Lower lobe of right lung (tissue), 2 donors: Measurements from ENCODE around the gene IL17RA. TPM values are rescaled to one million over a fixed set of nuclear protein-coding genes. Genes with fewer than 3 reads are reported as not detected.

ENCODE experiments used
- ATAC-seq, 2 donors: fragments of 200-7000 bp; cut with Tn5 transposase; one replicate each; pipeline ENCODE4 v1.9.1; 2020 to 2022; ENCODE audit warnings: mild to moderate bottlenecking in 2 of 2, moderate library complexity in 2 of 2
- DNase-seq: peaks from one replicate; pipeline ENCODE4 v3.0.0-alpha.2; 2020
- H3K27ac ChIP-seq: fragments of 200-600 bp; one replicate; pipeline ENCODE4 v1.8.0; 2022
- H3K27me3 ChIP-seq: fragments of 200-600 bp; one replicate; pipeline ENCODE4 v1.8.0; 2022; ENCODE audit warnings: low read depth
- H3K36me3 ChIP-seq: fragments of 200-600 bp; one replicate; pipeline ENCODE4 v1.8.0; 2022; ENCODE audit warnings: mild to moderate bottlenecking
- H3K4me1 ChIP-seq: fragments of 200-600 bp; one replicate; pipeline ENCODE4 v1.8.0; 2022
- H3K4me3 ChIP-seq: fragments of 200-600 bp; one replicate; pipeline ENCODE4 v1.8.0; 2022; ENCODE audit warnings: mild to moderate bottlenecking
- H3K9me3 ChIP-seq: fragments of 200-600 bp; one replicate; pipeline ENCODE4 v1.8.0; 2022
- intact Hi-C: fragments of 100-400 bp; cut with DNase I; formaldehyde crosslinking; loops from one replicate; pipeline ENCODE4 v1.11.0; 2022
- total RNA-seq: library from RNA; stranded (reverse); fragmentation: NEBNext Ultra II Directional; extraction: Animal tissue kit (Norgen Biotek cat#: 25700); gene quantifications from one replicate; pipeline ENCODE4 v1.2.1, GENCODE V29; 2021
- TF ChIP-seq, protein P1 (sequence below): fragments of 200-600 bp; IDR thresholded peaks from one replicate; pipeline ENCODE4 v1.8.0; 2022; ENCODE audit warnings: antibody characterized with exemption, mild to moderate bottlenecking
- donor health status: DM: no; HTN: yes; CAD: no; lungs with severe emphysema.

The IL17RA gene
- total RNA-seq, 1 donor from 2014 or later: 54.8 TPM

DNA sequence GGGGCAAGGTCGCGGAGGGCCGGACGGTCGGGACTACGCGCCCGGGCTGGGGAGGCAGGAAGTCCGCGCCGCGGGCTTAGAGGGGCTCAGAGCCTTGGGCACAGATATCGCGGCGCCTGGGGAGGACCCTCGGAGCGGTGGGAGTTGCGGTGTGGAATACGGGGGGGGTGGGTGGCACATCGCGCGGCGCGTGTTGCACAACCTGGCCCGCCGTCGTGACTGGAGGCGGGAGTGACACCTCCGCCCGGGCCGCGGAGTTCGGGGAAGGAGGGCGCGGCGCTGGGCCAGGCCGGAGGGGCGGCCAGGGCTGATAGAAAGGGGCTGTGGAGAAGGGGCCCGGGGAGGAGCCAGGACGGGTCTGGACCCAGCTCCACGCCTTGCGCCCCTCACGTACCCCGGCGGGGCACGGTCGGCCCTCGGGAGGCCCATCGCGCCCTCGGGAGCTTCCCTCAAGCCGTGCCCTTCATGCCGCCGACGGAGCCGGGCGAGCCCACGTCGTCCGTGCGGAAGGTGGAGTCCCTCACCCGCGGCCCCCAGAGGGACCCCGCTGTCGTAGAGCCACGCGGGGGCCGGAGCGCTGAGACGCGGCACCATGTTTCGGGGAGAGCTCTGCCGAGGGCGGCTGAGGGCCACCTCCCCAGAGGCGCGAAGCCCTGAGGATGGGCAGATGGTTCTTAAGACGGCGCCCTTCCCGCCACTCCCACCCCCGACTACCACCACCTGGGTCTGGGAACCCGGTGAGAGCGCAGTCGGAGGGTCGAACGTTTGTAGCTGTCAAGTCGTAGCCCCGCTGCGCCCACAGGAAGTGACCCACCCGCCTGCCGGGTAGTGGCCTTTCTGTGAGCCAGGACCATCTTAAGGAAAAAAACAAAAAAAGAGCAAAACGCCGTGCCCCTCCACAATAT is 729 bp downstream of the IL17RA start:
- Histone ChIP-seq H3K9me3 (no peaks in the 10 kb centered on the region), H3K4me1 (peaks cover 34% of the 10 kb centered on the region), H3K36me3 (no peaks in the 10 kb centered on the region), H3K27me3 (no peaks in the 10 kb centered on the region), H3K4me3 (peak overlapping the region; percentile 91), H3K27ac (peak overlapping the region; percentile 95)
- TF ChIP-seq, protein P1, sequence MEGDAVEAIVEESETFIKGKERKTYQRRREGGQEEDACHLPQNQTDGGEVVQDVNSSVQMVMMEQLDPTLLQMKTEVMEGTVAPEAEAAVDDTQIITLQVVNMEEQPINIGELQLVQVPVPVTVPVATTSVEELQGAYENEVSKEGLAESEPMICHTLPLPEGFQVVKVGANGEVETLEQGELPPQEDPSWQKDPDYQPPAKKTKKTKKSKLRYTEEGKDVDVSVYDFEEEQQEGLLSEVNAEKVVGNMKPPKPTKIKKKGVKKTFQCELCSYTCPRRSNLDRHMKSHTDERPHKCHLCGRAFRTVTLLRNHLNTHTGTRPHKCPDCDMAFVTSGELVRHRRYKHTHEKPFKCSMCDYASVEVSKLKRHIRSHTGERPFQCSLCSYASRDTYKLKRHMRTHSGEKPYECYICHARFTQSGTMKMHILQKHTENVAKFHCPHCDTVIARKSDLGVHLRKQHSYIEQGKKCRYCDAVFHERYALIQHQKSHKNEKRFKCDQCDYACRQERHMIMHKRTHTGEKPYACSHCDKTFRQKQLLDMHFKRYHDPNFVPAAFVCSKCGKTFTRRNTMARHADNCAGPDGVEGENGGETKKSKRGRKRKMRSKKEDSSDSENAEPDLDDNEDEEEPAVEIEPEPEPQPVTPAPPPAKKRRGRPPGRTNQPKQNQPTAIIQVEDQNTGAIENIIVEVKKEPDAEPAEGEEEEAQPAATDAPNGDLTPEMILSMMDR: no peak
- intact Hi-C loops: no loop called here
- DNase-seq (peak; percentile 73), ATAC-seq (peak; percentile 73 to 80)

DNA sequence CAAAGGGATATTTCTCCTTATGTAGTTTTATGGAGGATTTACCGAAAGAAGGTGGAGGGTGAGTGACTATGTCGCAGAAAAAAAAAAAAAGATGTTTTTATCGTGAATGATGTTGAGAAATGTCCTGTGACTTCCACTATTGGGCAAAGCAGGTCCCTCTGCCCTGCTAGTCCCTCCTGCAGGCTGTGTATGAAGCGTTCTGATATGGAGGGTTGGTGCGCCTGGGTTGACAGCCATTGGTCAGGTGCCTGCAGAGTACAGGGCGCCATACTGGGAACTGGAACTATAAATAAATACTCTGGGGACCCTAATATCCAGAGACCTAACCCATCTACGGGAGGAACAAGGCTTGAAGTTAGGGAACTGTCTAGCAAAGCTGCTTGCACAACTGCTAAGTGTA is 1.5 kb downstream of the IL17RA start:
- Histone ChIP-seq H3K4me1 (peaks cover 34% of the 10 kb centered on the region), H3K9me3 (no peaks in the 10 kb centered on the region), H3K4me3 (peak overlapping the region; percentile 91), H3K27me3 (no peaks in the 10 kb centered on the region), H3K36me3 (no peaks in the 10 kb centered on the region), H3K27ac (peak overlapping the region; percentile 95)
- TF ChIP-seq, protein P1: no peak
- intact Hi-C loops: no loop called here
- no peak for DNase-seq
- no peak for ATAC-seq

DNA sequence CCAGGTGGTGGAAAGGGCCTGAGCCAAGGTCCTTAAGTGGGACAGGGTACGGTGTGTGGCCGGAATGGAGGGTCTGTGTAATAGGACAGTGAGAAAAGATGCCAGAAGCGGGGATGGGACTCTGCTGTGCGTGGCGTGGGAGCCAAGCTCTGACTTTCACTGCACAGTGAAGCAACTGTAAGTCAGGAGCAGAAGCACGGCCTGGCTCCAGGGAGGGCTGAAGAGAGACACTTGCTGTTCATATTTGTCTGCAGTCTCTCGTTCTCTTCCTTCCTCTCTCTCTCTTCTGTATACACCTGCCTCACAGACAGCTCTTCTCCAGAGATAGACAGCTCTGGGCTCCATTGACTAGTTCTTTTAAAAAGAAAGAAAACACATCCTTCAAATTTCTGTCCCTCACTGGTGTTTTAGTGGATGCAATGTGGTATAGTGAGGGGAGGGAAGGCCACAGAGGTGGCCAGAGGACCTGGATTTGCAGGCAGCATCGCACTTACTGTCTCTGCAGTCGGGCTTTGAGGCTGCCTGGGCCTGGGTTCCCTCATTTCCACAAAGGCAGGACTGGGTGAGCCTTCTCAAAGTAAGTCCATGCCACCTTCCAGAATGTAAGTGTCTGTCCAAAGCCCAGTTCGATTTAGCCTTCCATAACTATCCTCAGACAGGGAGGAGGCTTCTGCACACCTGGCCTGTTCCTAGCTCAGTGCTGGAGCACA is 2.1 kb downstream of the IL17RA start:
- intact Hi-C loops: no loop called here
- TF ChIP-seq, protein P1: no peak
- DNase-seq: no peak
- peak overlapping the region; percentile 91 for H3K4me3 ChIP-seq
- H3K27me3 ChIP-seq: no peaks in the 10 kb centered on the region
- ATAC-seq: no peak
- H3K36me3 ChIP-seq: no peaks in the 10 kb centered on the region
- peaks cover 34% of the 10 kb centered on the region for H3K4me1 ChIP-seq
- H3K27ac ChIP-seq: no peak overlapping the region
- no peaks in the 10 kb centered on the region for H3K9me3 ChIP-seq

DNA sequence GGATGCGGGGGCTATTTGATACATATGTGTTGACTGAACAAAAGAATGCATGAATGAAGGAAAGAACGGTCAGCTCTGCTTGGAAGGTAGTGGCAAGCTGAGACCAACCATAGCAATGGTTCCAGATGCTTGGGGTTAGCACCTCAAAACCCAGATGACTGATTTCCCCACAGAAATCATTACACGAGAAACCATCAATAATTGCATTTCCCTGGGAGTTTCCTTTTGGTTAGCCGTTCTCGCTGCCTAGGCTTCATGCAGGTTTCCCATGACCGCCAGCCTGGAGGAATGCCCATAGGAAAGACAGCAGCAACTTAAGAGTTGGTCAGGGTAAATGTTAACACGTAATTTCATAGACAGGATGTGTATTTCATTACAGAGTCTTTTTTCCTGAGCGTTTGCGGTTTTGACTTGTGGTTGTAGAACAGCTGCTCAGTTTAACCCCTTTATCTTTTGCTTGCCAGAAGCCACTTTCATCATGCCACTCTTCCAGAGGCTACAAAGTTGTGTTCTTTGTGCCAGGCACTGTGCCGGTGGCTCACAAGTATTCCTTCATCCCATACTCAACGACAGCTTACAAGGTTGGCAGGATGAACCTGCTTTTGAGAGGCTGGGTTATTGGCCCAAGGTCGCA is 2.8 kb downstream of the IL17RA start:
- Histone ChIP-seq H3K27ac (no peak overlapping the region), H3K9me3 (no peaks in the 10 kb centered on the region), H3K36me3 (no peaks in the 10 kb centered on the region), H3K4me3 (peak overlapping the region; percentile 91), H3K4me1 (peaks cover 34% of the 10 kb centered on the region), H3K27me3 (no peaks in the 10 kb centered on the region)
- DNase-seq: no peak
- intact Hi-C loops: no loop called here
- ATAC-seq: no peak
- TF ChIP-seq, protein P1: no peak

DNA sequence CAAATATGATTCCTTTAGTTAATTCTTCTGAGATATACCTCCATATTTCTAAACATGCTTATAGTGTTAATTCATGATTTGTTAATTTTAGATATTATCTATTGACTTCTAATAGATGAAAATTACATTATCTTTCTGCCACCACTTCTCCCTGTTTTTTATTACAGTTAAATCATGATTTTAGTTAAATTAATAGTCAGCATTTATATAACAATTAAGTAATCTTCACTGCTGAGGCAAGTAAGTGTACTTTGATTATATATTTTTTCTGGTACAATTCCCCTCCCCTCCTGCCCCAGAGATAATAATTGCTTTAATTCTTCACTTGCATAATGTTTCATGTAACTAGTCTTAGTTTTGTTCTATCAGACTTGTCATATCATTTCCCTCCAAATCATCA is 5.8 kb downstream of the IL17RA start:
- Histone ChIP-seq H3K27ac (no peak overlapping the region), H3K4me3 (no peak overlapping the region), H3K27me3 (no peaks in the 10 kb centered on the region), H3K9me3 (no peaks in the 10 kb centered on the region), H3K36me3 (peaks cover 7% of the 10 kb centered on the region), H3K4me1 (peaks cover 26% of the 10 kb centered on the region)
- intact Hi-C loops: no loop called here
- TF ChIP-seq, protein P1: no peak
- ATAC-seq (no peak), DNase-seq (no peak)
